HepG2 (cell line): ENCODE measurements around the gene SNX6. TPM values are rescaled to one million over a fixed set of nuclear protein-coding genes. Genes with fewer than 3 reads are reported as not detected.
A peak's percentile ranks its signal among the peaks of the same experiment; 100 is the strongest.
"Not testable (repeated sequence)": the region's sequence is repeated elsewhere in the genome, so short reads cannot be mapped to it uniquely, and the experiment has no call there.

Experiments used
- ATAC-seq: fragments of 200-7000 bp; cut with Tn5 transposase; 3 replicates; pipeline ENCODE4 v1.9.1; 2020; ENCODE audit warnings: mild to moderate bottlenecking, moderate library complexity
- BruUV-seq: library from RNA; stranded (reverse); fragments of 400-500 nt; replicated peaks from 2 replicates; lab custom pipeline; 2021; lab: Mats Ljungman, UMichigan
- CTCF ChIA-PET: fragments of 300-600 bp; formaldehyde crosslinking; extraction: SDS; loops from one replicate; lab custom pipeline; 2021; ENCODE audit warnings: low total read pairs, inconsistent platforms, low intra/inter-chr PET ratio; lab: Yijun Ruan, JAX
- POLR2A ChIA-PET: fragments of 350-600 bp; sonication (Branson Sonifier 250); formaldehyde crosslinking; loops from one replicate; lab custom pipeline; 2020; ENCODE audit warnings: antibody characterized with exemption, inconsistent platforms; lab: Yijun Ruan, JAX
- DNase-seq: peaks from one replicate; pipeline ENCODE4 v3.0.0-alpha.2; 2015; ENCODE audit warnings: low spot score
- FAIRE-seq: peaks from 3 replicates; lab custom pipeline; 2011; peaks lifted over from hg19 to GRCh38; lab: Jason Lieb, UNC
- H2AFZ ChIP-seq: one replicate; pipeline ENCODE4 v1.6.1; 2011; ENCODE audit warnings: low read length, inconsistent platforms
- H3K27ac ChIP-seq: fragments of 300-600 bp; 3 replicates; pipeline ENCODE4 v1.8.0; 2011; ENCODE audit warnings: mixed run types, mild to moderate bottlenecking, mixed read lengths, low read length, inconsistent platforms; ENCODE audit not compliant: insufficient read depth; ENCODE audit errors: extremely low read length
- H3K27me3 ChIP-seq, 2 experiments: fragments of 200-600 bp in 1 of 2; 2 replicates in 1 of 2; 3 replicates in 1 of 2; pipeline versions ENCODE4 v1.6.0 to v1.8.0; 2011; ENCODE audit warnings: low read length in 2 of 2, mild to moderate bottlenecking in 2 of 2, moderate library complexity in 2 of 2, inconsistent platforms in 1 of 2; ENCODE audit not compliant: insufficient read depth in 2 of 2, control insufficient read depth in 1 of 2
- H3K36me3 ChIP-seq, 2 experiments: fragments of 200-600 bp in 1 of 2; replicated peaks in 1 of 2; 2 replicates in 1 of 2; 3 replicates in 1 of 2; pipeline versions ENCODE4 v1.5.1 to v1.8.0; 2011; ENCODE audit warnings: low read length in 2 of 2, inconsistent platforms in 1 of 2; ENCODE audit not compliant: insufficient read depth in 2 of 2, control insufficient read depth in 1 of 2
- H3K4me1 ChIP-seq: 2 replicates; pipeline ENCODE4 v1.5.1; 2012; ENCODE audit warnings: low read length, inconsistent platforms; ENCODE audit not compliant: insufficient read depth
- H3K4me2 ChIP-seq: 2 replicates; pipeline ENCODE4 v1.6.0; 2011; ENCODE audit warnings: low read depth, low read length, inconsistent platforms
- H3K4me3 ChIP-seq, 3 experiments: fragments of 200-600 bp in 1 of 3; sonication (generic), shearing (Covaris generic) in 1 of 3; replicated peaks in 1 of 3; 2 replicates each; pipeline ENCODE4 v1.5.1; 2011 to 2016; ENCODE audit warnings: low read length in 3 of 3, inconsistent platforms in 2 of 3, low read depth in 2 of 3, mild to moderate bottlenecking in 2 of 3, control low read depth in 1 of 3, mixed read lengths in 1 of 3; ENCODE audit not compliant: insufficient read depth in 1 of 3
- H3K79me2 ChIP-seq: one replicate; pipeline ENCODE4 v1.6.1; 2011; ENCODE audit warnings: low read length, inconsistent platforms; ENCODE audit not compliant: insufficient read depth
- H3K9ac ChIP-seq: 2 replicates; pipeline ENCODE4 v1.6.0; 2011; ENCODE audit warnings: mild to moderate bottlenecking, low read depth, low read length, inconsistent platforms; ENCODE audit not compliant: insufficient read depth
- H3K9me3 ChIP-seq: 2 replicates; pipeline ENCODE4 v1.5.1; 2012; ENCODE audit warnings: mild to moderate bottlenecking, low read length
- H4K20me1 ChIP-seq: 2 replicates; pipeline ENCODE4 v1.6.0; 2011; ENCODE audit warnings: inconsistent platforms, mild to moderate bottlenecking, low read length, moderate library complexity; ENCODE audit not compliant: insufficient read depth
- NBN ChIP-seq: fragments of 450-650 bp; conservative IDR thresholded peaks from 2 replicates; pipeline ENCODE4 v1.6.1; 2017
- SNAPC2 ChIP-seq: sonication (generic); formaldehyde crosslinking; IDR thresholded peaks from 2 replicates; pipeline ENCODE4 v1.8.1; 2022; ENCODE audit warnings: mild to moderate bottlenecking, missing genetic modification reagents
- ZBTB20 ChIP-seq: sonication (generic); formaldehyde crosslinking; IDR thresholded peaks from 2 replicates; pipeline ENCODE4 v1.8.1; 2023; ENCODE audit warnings: missing genetic modification reagents, low read depth, mild to moderate bottlenecking, borderline replicate concordance
- ZNF644 ChIP-seq: IDR thresholded peaks from 2 replicates; pipeline ENCODE4 v1.6.1; 2016; ENCODE audit warnings: low read depth
- ZNF709 ChIP-seq: sonication (generic); formaldehyde crosslinking; IDR thresholded peaks from 2 replicates; pipeline ENCODE4 v1.5.0; 2020; ENCODE audit warnings: mild to moderate bottlenecking, missing genetic modification reagents
- WGBS: methylation state at CpG from one replicate; pipeline ENCODE4 v1.1.6; 2017; ENCODE audit warnings: low lambda C conversion rate; 5-methylcytosine and 5-hydroxymethylcytosine counted together
- in situ Hi-C: cut with HindIII; loops from 2 replicates; pipeline ENCODE4 v1.10.0; 2017; ENCODE audit warnings: low pct_unique_long_range_greater_than_20kb; ENCODE audit not compliant: extremely low pct_ligation_motif_present
- intact Hi-C: fragments of 100-400 bp; cut with micrococcal nuclease; formaldehyde crosslinking; loops from one replicate; pipeline ENCODE4 v1.10.0; 2022; ENCODE audit not compliant: unreplicated experiment
- polyA plus RNA-seq, 8 experiments: library from polyadenylated mRNA; depleted of rRNA in 3 of 8; stranded (reverse) in 7 of 8; unstranded in 1 of 8; fragments of >200 nt; fragmentation: Illumina TruSeq in 4 of 8; extraction: Trizol in 4 of 8; gene quantifications; 2 replicates each; pipeline versions ENCODE4 v1.2.1 to v1.2.3, GENCODE V29; 2011 to 2016; ENCODE audit warnings: low read depth in 4 of 8, missing spikeins in 1 of 8, mixed read lengths in 1 of 8; ENCODE audit not compliant: insufficient read depth in 1 of 8
- total RNA-seq, 5 experiments: library from RNA; depleted of rRNA; stranded (reverse); fragments of >200 nt; fragmentation: Illumina TruSeq; extraction: Trizol; gene quantifications; 2 replicates each; pipeline ENCODE4 v1.2.3, GENCODE V29; 2016; ENCODE audit warnings: low read depth in 1 of 5
- TF ChIP-seq, protein P1 (sequence below): sonication (generic); formaldehyde crosslinking; IDR thresholded peaks from 2 replicates; pipeline ENCODE4; 2020; ENCODE audit warnings: missing genetic modification reagents, mild to moderate bottlenecking, borderline replicate concordance

Gene SNX6
- total and polyA plus RNA-seq, 2 of the 13 experiments (the other 11 are each of a cell fraction or from before 2014, with no cell fraction given), result 92.3 to 169 TPM

DNA sequence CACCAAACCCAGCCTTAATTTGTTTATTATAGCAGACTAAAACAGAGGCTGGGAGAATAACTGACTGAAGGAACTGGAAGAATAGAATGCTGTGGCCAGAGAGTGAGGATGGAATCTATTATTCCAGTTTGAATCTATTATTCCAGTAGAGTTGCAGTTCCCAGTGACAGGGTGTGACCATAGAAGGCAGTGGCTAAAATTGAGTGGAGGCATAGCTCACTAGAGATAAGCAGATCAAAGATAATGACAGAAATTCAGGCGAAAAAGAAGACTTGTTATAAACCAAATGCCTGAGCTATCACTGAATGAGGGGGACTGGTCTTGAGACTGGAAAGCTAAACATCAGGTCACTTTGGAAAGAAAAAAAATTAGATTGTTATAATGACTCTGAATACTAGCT lies 26.0 kb upstream of the SNX6 start:
- POLR2A ChIA-PET, result no interaction called here
- Histone ChIP-seq H4K20me1 (no peaks in the 10 kb centered on the region), H3K4me3 (no peak overlapping the region), H3K36me3 (no peaks in the 10 kb centered on the region), H3K4me2 (no peak overlapping the region), H2AFZ (no peak overlapping the region), H3K9ac (no peak overlapping the region), H3K27me3 (peaks cover 0 to 7% of the 10 kb centered on the region in 2 experiments; a peak in 1 of 5 replicates), H3K4me1 (no peaks in the 10 kb centered on the region), H3K27ac (no peak overlapping the region), H3K79me2 (no peaks in the 10 kb centered on the region), H3K9me3 (no peaks in the 10 kb centered on the region)
- in situ Hi-C loops (no loop called here), intact Hi-C loops (no loop called here)
- TF ChIP-seq, protein P1, sequence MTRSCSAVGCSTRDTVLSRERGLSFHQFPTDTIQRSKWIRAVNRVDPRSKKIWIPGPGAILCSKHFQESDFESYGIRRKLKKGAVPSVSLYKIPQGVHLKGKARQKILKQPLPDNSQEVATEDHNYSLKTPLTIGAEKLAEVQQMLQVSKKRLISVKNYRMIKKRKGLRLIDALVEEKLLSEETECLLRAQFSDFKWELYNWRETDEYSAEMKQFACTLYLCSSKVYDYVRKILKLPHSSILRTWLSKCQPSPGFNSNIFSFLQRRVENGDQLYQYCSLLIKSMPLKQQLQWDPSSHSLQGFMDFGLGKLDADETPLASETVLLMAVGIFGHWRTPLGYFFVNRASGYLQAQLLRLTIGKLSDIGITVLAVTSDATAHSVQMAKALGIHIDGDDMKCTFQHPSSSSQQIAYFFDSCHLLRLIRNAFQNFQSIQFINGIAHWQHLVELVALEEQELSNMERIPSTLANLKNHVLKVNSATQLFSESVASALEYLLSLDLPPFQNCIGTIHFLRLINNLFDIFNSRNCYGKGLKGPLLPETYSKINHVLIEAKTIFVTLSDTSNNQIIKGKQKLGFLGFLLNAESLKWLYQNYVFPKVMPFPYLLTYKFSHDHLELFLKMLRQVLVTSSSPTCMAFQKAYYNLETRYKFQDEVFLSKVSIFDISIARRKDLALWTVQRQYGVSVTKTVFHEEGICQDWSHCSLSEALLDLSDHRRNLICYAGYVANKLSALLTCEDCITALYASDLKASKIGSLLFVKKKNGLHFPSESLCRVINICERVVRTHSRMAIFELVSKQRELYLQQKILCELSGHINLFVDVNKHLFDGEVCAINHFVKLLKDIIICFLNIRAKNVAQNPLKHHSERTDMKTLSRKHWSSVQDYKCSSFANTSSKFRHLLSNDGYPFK (CRISPR knock-in tag), result no peak
- TF ChIP-seq ZNF709 (CRISPR knock-in tag) (no peak), ZBTB20 (no peak), SNAPC2 (CRISPR knock-in tag) (0 out of 2 replicates have a peak, but pooled peaks have one; percentile 30), ZNF644 (CRISPR knock-in tag) (no peak)
- no peak for FAIRE-seq
- ATAC-seq, result no peak; the same call in 2 of the 3 replicates
- BruUV-seq, result no TSS peak
- 13% methylated on average over 1 of the region's 1 CpG for WGBS
- no peak for DNase-seq
- CTCF ChIA-PET, result no interaction called here

DNA sequence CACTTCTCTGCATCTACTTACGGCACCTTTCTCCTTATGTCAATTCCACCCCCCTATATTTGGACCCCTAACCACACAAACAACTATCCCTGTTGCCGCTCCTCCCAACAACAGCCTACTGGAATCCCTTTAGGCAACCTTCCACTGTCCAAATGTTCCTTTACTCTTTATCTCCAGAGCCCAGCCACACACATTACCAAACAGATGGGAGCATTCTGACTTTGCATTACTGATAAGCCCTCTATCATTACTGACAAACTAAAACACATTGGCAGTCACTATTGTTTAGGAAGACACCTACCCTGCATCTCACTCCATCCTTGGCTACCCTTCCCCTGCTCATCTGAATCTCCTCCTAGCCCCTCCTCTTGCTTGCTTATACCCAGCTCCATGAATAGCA lies 23.1 kb upstream of the SNX6 start:
- CTCF ChIA-PET, H3K9me3 ChIP-seq, H3K27ac ChIP-seq, ATAC-seq, H4K20me1 ChIP-seq, H3K4me3 ChIP-seq, DNase-seq, H3K36me3 ChIP-seq, H3K79me2 ChIP-seq, in situ Hi-C loops, H3K4me2 ChIP-seq, BruUV-seq, H3K9ac ChIP-seq: not testable (repeated sequence)
- peaks cover 2 to 14% of the 10 kb centered on the region in 2 experiments; a peak in 4 of 5 replicates for H3K27me3 ChIP-seq
- H3K4me1 ChIP-seq, result peaks cover 13% of the 10 kb centered on the region; the same call in 1 of the 2 replicates
- 0 out of 2 replicates have a peak, but pooled peaks have one; percentile 18 for TF ChIP-seq NBN
- TF ChIP-seq, all 625 proteins: peak for 1; not testable (repeated sequence) for 624
- FAIRE-seq, H2AFZ ChIP-seq, POLR2A ChIA-PET, intact Hi-C loops: not testable (repeated sequence)
- WGBS, result 17% methylated on average over 2 of the region's 2 CpGs
